Measurements from ENCODE around the gene GRIN2D.

Gene GRIN2D

DNA sequence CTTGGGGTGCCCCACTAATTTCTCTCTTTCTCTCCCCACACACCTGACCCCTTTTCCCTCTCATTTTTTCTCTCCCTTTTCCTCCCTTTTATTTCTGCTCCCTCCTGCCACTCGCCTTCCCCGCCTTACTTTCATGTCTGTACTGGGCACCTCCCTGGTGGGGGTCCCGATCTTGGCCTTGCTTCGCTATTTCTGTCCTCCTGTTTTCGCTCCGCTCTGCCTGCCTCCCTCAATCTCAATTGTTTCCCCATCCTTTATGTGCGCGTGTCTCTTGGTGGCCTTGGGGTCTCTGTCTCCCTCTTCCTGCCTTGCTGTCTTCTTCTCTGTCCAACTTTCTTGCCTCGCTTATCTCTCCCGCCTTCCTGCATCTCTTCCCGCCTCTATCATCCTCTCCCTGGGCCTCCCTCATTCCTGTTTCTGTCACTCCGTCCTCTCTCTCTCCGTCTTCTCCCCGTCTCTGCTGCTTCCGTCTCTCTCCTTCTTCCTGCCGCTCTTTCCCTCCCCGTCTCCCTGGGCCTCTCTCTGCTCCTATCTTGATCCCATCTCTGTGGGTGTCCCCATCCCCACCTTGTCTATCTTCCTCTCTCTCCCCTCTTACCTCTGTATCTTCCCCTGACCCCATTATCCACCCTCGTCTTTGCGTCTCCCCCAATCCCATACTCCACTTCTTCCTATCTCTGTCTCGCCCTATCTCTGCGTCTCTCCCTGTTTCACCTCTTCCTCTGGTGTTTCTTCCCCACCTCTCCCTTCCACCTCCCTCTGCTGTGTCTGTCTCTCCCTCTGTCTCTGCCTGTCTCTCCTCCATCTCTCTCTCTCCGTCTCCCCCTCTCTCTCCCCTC is 4.0 kb downstream of the GRIN2D start:
- DNase-seq (ENCODE audit: low read depth, low spot score): no peak

DNA sequence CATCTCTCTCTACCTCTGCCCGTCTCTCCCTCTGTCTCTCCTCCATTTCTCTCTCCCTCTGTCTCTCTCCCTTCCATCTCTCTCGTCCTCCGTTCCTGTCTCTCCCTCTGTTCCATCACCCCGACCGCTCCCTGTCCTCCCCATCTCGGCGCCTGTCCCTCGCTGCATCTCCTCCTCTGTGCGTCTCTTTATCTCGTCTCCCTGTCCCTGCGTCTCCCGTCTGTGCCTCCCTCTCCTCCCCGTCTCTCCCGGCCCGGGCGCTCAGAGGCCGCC is 4.6 kb downstream of the GRIN2D start:
- DNase-seq (ENCODE audit: low read depth, low spot score): no peak

DNA sequence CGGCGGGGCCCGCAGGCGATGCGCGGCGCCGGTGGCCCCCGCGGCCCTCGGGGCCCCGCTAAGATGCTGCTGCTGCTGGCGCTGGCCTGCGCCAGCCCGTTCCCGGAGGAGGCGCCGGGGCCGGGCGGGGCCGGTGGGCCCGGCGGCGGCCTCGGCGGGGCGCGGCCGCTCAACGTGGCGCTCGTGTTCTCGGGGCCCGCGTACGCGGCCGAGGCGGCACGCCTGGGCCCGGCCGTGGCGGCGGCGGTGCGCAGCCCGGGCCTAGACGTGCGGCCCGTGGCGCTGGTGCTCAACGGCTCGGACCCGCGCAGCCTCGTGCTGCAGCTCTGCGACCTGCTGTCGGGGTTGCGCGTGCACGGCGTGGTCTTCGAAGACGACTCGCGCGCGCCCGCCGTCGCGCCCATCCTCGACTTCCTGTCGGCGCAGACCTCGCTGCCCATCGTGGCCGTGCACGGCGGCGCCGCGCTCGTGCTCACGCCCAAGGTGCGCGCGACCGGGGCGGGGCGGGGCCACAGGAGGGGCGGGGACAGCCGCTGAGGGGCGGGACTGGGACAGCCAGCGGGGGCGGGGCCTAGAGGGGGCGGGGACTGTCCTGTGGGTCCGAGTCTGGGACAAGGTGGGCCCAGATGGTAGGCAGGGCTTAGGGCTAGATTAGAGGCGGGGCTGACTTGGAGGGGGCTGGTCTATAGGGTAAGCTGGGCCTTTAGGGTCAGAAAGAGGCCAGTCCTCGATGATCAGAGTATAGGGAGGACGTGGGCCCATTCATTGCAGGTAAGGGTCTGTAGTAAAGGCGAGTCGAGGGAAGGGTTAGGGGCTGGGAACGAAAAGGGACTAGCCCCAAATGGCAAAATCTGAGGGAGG is 5.1 kb downstream of the GRIN2D start:
- no peak for DNase-seq (ENCODE audit: low read depth, low spot score)

DNA sequence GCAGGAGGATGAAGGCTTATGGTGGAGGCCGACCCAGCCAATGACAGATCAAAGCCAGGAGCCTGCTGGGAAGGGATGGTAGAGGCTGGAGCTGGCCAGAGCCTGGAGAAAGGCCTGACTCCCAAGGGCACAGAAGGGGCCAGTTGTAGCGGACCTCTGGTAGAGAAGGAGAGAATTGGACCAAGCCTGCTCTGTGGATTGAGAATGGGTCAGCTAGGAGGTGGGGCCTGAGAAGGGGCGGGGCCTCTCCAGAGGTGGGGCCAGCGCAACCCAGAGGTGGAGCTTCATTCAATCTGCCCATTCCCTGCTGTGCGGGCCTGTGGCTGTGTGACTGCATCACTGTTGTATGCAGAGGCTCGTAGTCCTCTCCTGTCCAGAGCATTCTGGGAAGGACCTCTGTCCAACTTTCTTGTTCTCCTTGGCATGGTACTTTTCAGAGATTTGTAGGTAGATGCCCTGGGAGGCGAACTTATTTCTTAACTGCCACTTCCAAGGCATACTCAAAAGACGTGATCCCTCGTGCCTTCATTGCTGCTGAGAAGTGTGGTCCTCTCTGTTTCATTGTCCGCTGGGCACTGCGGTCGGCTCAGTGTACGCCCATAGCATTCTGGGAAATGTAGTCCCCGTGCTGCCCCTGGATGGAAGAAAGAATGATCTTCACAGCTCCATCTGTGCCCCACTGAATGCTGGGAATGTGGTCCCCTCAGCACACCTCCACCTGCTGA is 6.7 kb downstream of the GRIN2D start:
- DNase-seq (ENCODE audit: low read depth, low spot score): peak; percentile 99

DNA sequence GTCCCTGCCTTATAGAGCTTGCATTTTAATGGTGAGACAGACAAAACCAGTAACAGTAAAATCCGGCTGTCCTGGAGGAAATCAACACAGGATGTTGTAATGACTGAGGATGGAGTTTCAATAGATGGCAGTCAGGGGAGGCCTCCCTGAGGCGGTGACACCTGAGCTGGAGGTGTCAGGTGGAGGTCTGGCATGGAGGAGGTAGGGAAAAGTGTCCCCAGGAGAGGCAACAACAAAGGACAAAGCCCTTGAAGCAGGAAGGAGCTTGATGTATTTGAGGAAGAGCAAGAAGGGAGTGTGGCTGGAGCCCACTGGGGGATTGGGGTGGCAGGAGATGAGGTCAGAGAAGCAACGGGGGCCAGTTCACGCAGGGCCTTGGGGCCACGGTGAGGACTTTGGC is 7.8 kb downstream of the GRIN2D start:
- no peak for DNase-seq (ENCODE audit: low read depth, low spot score)

DNA sequence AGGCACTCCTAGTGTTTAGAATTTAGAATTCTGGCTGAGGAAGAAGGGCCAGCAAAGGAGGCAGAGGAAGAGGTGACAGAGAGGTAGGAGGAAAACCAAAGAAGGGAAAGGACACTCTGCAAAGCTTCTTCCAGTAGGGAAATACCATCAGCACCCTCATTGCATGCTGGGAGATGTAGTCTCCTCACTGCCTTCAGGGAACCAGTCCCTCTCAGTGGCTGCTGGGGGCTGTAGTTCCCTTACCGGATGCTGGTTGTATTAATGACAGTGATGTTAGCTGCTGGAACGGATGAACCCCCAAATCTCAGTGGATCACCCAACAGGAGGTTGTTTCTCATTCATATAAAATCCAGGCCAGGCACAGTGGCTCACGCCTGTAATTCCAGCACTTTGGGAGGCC is 10.1 kb downstream of the GRIN2D start:
- DNase-seq (ENCODE audit: low read depth, low spot score): no peak

DNA sequence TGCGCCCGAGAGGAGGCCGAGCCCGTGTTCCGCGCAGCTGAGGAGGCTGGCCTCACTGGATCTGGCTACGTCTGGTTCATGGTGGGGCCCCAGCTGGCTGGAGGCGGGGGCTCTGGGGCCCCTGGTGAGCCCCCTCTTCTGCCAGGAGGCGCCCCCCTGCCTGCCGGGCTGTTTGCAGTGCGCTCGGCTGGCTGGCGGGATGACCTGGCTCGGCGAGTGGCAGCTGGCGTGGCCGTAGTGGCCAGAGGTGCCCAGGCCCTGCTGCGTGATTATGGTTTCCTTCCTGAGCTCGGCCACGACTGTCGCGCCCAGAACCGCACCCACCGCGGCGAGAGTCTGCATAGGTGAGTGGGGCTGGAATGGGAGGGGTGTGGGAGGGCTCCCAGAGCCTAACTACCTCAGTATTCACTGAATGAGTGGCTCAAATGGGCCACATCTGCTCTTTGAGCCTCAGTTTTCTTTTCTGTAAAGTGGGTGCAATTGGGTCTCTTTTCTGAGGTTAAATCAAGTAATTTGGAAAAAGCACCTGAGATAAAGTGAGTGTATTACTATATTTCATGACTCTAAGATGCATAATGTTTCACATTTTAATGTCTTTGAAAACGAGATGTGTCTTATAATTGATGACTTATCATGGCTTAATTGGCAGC is 11.7 kb downstream of the GRIN2D start:
- DNase-seq (ENCODE audit: low read depth, low spot score): no peak

DNA sequence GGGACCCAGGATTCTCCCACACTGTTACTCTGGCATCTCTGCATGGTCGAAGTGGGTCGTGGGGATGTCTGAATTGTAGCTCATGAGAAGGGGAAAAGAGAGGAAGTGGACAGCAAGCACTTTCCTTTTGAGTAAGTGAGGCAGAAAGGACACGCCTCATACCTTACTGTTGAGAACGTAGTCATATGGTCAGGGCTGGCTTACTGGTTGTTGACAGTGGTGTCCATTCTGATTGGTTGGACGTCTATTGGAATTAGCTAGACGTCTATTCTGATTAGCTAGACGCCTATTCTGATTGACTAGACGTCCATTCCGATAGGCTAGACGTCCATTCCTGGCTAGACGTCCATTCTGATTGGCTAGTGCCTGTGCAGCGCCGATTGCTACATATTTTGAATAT is 12.4 kb downstream of the GRIN2D start:
- no peak for DNase-seq (ENCODE audit: low read depth, low spot score)

DNA sequence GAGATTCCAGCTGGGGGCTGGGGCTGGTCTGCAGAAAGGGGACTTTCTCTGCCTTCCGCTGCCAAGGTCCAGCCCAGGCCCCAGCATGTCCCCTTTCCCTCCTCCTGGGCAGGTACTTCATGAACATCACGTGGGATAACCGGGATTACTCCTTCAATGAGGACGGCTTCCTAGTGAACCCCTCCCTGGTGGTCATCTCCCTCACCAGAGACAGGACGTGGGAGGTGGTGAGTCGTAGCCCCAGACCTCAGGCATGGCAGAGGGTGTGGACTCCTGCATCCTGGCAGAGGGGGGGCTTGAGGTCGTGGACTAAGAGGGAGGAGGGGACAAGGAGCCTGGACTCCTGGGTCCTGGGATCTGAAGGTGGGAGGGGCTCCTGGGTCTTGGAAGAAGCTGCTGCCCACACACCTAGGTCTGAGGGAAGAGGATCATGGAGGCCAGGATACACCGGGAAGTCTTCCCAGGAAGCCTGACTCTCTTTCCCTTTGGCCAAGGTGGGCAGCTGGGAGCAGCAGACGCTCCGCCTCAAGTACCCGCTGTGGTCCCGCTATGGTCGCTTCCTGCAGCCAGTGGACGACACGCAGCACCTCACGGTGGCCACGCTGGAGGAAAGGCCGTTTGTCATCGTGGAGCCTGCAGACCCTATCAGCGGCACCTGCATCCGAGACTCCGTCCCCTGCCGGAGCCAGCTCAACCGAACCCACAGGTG is 20.6 kb downstream of the GRIN2D start:
- no peak for DNase-seq (ENCODE audit: low read depth, low spot score)

DNA sequence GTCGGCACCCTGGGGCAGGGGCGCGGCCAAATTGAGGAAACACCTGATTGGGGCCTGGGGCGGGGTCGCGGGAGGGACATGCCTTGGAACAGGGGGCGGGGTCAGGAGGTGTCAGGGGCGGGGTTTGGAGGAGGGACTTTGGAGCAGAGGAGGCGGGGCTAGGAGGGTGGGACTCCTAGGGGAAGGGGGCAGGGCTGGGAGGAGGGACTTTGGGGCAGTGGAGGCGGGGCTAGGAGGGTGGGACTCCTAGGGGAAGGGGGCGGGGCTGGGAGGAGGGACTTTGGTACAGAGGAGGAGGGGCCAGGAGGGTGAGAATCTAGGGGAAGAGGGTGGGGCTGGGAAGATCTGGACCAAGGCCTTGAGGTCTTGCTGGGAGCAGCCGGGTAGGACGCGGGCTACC is 21.9 kb downstream of the GRIN2D start:
- DNase-seq (ENCODE audit: low read depth, low spot score): no peak

DNA sequence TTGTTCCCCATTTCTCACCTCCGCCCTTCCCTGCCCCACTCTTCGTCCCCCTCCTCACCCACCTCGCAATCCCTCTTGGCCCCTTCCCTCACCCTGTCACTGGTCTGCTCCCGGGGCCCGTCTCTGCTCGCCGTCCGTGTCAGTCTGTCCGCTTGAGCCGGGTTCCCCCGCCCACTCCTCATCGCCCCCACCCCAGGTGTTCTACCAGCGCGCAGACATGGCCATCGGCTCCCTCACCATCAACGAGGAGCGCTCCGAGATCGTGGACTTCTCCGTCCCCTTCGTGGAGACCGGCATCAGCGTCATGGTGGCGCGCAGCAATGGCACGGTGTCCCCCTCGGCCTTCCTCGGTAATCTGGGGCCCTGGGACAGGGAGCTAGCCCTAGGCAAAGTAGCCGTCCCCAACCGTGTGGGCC is 22.3 kb downstream of the GRIN2D start:
- no peak for DNase-seq (ENCODE audit: low read depth, low spot score)

DNA sequence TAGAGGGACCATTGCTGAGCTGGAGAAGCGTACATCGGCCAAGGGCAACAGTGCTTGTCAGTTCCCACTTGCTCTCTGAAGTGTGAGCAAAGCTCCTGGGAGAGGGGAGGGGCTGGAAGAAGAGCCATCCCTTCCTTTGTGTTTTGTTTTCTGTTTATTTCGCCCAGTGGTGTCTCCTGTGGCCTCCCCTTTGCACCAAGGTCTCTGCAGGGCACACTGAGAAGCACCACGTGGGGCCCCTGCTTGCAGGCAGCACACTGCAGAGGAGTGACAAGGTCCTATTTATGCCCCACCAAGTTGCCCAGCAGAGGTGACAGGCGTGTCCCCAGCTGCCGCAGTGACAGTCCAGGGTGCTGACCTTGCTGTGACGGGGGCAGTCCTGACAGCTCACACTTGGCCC is 24.0 kb downstream of the GRIN2D start:
- no peak for DNase-seq (ENCODE audit: low read depth, low spot score)

DNA sequence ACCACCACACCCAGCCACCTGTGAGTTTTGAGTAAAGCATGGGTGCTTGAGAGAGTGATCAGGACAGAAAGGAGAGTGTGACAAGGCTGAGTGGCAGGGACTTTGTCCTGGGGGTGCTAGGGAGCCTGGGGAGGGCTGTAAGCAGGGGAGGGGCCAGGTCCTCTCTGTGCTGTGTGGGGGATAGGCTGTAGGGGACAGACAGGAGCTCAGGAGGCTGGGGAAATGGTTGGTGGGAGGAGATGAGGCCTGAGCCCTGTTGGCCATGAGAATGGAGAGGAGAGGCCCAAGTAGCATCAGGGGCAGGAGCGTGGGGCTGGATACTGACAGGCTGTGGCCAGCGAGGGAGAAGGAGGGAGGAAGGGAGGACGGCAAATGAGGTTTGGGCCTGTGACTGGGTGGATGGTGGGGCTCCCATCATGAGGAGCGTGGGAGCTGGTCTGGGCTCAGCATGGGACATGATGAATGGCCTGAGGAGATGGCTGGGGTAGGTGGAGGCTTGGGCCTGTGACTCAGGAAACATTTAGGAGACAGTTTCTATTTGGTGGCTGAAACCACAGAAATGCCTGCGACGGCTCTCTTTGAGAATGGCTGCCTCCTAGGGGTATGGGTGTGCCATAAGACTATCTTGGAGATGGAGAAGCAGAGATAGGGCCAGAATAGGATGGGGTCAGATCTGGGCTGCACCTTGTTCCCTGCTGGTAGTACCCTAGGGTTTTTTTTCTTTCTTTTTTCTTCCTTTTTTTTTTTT is 25.0 kb downstream of the GRIN2D start:
- DNase-seq (ENCODE audit: low read depth, low spot score): no peak

DNA sequence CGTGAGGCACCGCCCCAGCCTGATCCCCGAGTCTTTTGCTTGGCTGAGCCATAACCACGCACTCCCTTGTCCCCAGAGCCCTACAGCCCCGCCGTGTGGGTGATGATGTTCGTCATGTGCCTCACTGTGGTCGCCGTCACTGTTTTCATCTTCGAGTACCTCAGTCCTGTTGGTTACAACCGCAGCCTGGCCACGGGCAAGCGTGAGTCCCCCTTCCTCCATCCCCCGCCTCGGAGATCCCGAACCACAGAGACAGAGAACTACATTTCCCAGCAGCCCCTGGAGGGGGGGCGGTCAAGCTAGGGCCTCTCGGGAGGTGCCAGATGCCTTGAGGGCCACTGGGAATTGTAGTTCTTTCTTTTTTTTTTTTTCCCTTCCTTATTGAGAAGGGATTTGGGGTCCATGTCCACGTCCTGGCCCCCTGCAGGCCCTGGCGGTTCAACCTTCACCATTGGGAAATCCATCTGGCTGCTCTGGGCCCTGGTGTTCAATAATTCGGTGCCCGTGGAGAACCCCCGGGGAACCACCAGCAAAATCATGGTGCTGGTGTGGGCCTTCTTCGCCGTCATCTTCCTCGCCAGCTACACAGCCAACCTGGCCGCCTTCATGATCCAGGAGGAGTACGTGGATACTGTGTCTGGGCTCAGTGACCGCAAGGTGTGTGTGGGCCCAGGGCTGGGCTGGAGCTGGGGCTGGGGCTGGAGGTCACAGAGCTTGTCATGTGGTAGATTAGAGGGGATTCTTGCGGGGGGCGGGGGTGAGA is 25.9 kb downstream of the GRIN2D start:
- DNase-seq (ENCODE audit: low read depth, low spot score): no peak

DNA sequence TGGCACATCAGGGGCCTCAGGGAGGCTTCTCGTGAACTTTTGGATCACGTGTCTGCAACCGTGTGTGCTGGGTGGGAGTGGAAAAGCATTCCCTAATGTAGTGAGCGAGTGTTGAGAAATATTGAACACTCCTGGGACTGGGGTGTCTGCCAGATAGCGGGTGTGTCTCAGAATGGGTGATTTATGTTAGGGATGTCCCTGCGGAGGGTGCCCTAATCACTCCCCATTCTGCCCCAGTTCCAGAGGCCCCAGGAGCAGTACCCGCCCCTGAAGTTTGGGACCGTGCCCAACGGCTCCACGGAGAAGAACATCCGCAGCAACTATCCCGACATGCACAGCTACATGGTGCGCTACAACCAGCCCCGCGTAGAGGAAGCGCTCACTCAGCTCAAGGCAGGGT is 28.1 kb downstream of the GRIN2D start:
- no peak for DNase-seq (ENCODE audit: low read depth, low spot score)

DNA sequence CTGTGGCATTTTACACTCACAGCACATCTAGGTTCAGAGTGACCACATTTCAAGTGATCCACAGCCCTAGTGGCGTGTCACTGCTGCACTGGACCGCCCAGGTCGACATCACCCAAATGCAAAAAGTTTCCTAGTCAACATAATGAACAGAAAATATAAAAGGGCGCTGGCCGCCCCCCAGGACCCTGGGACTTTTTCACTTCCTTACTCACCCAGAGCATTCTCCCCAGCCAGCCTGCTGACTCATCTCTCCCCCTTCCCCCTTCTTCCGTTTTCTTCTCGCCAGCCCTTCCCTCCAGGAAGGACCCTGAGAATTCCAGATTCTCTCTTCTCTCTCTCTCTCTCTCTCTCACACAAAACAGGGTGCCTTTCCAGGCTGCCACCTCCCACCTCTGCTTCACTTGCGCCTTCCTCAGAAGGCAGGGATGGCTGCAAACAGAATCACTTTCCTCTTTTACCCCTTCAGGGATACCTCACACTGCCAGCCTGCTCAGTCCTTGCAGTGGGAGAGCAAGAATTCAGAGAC is 31.3 kb downstream of the GRIN2D start:
- DNase-seq (ENCODE audit: low read depth, low spot score): no peak

DNA sequence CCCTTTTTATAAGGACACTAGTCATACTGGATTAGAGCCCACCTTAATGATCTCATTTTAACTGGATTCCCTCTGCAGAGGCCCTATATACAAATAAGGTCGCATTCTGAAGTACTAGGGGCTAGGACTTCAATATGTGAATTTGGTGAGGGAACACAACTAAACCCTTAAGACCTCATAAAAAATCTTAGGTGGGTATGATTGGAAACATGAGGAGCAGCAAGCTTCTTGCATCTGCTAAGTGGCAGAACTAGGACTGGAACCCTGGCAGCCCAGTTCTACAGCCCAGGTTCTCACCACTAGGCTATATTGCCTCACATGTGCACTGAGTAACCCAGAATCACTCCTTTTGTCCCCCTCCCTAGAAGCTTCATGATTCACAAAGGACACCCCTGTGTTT is 35.2 kb downstream of the GRIN2D start:
- DNase-seq (ENCODE audit: low read depth, low spot score): no peak

DNA sequence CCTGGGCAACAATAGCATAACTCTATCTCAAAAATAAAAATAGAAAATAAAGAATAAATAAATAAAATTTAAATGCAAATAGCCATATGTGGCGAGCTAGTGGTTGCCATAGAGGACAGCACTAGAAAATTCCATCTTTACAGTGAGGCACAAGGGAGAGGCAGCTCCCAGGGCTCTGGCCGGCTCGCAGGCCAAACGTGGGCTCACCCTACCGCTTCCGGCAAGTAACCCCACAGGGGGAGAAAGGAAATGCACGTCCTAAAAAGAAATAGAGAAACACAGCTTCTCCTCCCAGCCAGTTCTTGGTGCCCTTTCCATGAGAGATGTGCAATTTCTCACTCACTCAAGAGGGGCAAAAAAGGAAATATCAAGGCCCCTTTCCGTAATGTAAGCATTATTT is 39.9 kb downstream of the GRIN2D start:
- no peak for DNase-seq (ENCODE audit: low read depth, low spot score)

DNA sequence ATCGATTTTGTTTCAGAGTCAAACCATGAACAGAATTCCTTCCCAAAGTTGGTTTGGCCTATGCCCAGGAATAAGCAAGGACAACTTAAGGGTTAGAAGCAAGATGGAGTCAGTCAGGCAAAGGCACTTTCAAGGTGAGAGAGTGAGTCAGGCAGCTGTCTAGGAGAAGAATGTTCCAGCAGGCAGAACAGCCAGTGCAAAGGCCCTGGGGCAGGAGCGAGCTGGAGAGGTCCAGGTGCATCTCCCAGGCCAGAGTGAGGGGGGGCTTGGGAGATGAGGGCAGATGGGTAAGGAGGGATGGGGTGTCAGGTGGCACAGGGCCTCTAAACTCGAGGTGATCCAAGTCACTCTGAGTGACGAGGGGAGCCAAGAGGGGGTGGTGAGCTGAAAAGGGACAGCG is 43.1 kb downstream of the GRIN2D start:
- DNase-seq (ENCODE audit: low read depth, low spot score): no peak

Data from iPS DF 19.7 (cell line).